ENCODE measurements around the gene RTN4RL1.

GRCh38 chr17:2059547-2060384 is 34.6 kb upstream of the RTN4RL1 start:
- TF ChIP-seq POLR2A (IDR thresholded peaks at IDR 0.05) (no peak), CTCF (IDR thresholded peaks at IDR 0.05) (no peak)
